VCaP (cell line): Measurements from ENCODE around the gene CAPN15.
"Not testable (repeated sequence)": the region's sequence is repeated elsewhere in the genome, so short reads cannot be mapped to it uniquely, and the experiment has no call there.

Experiments
- H3K27ac ChIP-seq: fragments of 450-650 bp; 2 replicates; pipeline ENCODE4 v1.5.1; 2017
- TF ChIP-seq, protein P1 (sequence below): fragments of 450-650 bp; conservative IDR thresholded peaks from 2 replicates; pipeline ENCODE4 v1.5.1; 2017; ENCODE audit warnings: mild to moderate bottlenecking, moderate library complexity

CAPN15 gene

DNA sequence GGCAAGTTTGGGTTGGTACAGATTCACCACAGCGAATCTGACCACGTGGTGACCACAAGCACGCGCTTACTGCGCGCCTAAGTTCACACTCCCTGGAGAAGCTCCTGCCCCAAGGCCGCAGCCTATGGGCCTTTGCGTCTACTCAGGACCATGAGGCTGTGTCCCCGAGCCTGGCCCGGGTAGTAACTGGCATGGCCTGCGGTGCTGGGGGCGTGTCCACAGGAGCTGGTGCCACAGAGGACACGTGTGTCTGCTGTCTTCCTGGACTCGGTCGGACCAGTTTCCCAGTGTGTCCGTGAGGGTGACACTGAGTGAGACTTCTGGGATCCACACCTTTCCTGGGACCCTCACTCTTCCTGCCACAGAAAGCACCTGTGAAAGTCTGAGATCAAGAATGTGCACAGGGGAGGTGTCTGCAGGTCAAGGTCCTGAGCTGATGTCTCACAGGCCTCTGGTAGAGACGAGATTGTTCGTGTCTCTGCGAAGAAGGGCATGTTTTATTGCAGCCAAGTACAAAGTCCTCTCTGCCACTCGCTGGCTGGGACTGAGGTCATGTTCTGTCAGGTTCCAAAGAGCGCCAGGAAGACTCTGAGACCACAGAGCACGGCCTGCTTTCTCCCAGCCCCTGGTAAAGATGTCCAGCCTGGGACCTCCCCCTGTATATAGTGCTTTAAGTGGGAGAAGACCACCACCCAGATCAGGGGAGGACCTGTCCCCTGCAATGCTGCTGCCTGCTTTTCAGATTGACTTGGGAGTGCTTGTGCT lies 25.2 kb upstream of the CAPN15 start:
- TF ChIP-seq, protein P1, sequence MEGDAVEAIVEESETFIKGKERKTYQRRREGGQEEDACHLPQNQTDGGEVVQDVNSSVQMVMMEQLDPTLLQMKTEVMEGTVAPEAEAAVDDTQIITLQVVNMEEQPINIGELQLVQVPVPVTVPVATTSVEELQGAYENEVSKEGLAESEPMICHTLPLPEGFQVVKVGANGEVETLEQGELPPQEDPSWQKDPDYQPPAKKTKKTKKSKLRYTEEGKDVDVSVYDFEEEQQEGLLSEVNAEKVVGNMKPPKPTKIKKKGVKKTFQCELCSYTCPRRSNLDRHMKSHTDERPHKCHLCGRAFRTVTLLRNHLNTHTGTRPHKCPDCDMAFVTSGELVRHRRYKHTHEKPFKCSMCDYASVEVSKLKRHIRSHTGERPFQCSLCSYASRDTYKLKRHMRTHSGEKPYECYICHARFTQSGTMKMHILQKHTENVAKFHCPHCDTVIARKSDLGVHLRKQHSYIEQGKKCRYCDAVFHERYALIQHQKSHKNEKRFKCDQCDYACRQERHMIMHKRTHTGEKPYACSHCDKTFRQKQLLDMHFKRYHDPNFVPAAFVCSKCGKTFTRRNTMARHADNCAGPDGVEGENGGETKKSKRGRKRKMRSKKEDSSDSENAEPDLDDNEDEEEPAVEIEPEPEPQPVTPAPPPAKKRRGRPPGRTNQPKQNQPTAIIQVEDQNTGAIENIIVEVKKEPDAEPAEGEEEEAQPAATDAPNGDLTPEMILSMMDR: no peak
- no peak overlapping the region for H3K27ac ChIP-seq

DNA sequence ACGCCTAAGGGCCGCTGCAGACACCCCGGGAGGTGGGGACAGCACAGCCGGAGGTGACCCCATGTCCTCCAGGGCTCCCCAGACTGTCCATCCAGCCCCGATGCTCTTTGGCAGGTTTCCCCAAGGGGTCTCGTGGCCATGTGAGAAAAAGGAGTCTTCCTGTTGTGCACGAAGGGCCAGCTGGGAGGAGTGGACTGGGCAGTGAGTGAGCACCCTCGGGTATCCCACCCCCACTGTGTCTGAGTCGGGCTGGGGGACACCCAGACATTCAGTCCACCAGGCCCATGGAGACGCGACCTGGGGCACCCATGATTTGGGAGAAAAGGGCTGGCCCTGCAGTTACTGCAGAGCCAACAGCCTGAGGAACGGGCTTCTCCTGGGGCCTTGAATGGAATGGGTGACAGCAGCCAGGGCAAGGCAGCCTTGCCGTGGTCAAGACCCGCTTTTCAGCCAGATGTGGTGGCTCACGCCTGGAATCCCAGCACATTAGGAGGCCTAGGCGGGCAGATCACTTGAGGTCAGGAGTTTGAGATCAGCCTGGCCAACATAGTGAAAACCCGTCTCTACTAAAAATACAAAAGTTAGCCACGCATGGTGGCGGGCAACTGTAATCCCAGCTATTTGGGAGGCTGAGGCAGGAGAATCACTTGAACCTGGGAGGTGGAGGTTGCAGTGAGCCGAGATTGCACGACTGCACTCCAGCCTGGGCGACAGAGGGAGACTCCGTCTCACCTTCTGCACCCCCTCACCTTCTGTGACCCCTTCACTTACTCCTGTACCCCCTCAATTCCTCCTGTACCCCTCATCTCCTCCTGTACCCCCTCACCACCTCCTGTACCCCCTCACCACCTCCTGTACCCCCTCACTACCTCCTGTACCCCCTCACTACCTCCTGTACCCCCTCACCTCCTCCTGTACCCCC lies 24.1 kb upstream of the CAPN15 start:
- TF ChIP-seq, protein P1: no peak
- H3K27ac ChIP-seq: no peak overlapping the region

DNA sequence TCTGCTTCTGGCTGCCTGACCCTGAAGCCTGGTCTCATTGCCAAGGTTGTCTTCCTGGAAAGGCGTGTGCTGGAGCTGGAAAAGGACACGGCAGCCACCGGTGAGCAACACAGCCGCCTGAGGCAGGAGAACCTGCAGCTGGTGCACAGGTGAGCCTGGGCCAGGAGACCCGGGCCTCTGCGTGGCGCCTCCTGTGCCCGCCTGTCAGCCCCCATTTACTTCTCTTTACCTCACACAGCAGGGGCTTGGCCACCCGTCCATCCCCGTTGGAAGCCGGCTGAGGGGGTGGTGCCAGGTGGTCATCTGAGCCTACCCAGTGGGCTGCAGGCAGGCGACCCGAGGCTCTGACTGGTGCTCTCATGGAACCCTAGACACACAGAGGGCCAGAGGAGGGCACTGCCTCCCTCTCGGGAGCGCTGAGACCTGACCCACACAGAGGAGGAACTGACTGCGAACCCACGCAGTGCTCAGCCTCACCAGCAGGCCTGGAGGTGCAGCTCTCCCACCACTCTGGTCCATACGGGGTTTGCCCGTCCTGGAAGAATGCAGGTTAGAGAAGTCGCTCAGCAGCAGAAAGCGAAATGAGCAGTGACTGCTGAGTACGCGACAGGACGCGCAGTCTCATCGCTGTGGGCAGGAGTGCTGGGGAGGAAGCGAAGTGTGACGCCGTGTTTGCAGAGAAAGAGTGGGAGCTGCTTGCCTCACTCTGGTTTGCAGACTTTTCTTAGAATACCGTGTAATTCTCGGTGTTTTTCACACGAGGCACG lies 21.9 kb upstream of the CAPN15 start:
- TF ChIP-seq, protein P1: no peak
- no peak overlapping the region for H3K27ac ChIP-seq

DNA sequence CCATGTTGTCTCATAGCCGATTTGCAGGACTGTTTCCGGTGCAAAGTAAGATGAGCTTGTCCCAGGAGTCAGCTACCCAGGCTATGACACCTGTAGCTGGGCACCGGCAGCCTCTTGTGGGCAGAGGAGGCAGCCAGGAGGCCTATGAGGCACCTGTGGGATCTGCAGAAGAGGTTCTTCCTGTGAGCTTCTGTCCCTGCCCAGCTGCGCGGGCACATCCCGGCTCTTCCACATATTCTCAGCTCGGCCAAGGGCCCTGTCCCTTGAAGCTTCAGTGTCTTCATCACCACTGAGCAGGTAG lies 21.3 kb upstream of the CAPN15 start:
- TF ChIP-seq, protein P1: no peak
- H3K27ac ChIP-seq: no peak overlapping the region

DNA sequence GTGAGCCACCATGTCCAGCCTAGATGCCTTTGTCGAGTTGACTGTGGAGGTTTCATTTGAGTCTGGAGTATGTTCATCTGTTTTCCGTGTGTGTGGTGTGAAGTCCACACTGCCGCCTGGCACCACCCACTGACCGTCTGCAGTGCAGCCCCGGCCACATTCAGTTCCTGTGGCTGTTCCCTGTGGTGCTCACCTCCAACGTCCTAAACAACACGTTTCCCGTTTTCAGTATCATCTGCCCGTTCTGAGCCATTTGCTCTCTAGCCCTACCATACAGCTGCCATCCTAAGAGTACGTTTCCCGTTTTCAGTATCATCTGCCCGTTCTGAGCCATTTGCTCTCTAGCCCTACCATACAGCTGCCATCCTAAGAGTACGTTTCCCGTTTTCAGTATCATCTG lies 20.0 kb upstream of the CAPN15 start:
- H3K27ac ChIP-seq: not testable (repeated sequence)

DNA sequence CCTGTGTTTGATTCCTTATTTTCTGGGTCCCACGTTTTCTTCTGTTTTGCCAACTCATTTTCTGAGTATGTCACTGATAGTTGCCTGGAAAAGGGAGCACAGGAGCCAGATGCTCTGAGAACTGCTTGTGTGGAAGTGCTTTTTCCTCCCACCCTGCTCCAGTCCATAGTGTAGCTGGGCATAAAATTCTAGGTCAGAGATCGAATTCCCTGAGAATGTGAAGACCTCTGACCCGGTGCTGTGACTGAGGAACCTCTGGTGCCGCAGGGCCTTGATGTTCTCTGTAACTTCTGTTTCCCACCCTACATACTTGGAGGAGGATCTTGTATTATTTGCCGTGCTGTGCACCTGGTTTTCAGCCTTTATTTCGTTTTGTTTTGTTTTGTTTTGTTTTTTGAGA lies 19.5 kb upstream of the CAPN15 start:
- peak overlapping the region; percentile 56 for H3K27ac ChIP-seq
- TF ChIP-seq, protein P1: no peak

DNA sequence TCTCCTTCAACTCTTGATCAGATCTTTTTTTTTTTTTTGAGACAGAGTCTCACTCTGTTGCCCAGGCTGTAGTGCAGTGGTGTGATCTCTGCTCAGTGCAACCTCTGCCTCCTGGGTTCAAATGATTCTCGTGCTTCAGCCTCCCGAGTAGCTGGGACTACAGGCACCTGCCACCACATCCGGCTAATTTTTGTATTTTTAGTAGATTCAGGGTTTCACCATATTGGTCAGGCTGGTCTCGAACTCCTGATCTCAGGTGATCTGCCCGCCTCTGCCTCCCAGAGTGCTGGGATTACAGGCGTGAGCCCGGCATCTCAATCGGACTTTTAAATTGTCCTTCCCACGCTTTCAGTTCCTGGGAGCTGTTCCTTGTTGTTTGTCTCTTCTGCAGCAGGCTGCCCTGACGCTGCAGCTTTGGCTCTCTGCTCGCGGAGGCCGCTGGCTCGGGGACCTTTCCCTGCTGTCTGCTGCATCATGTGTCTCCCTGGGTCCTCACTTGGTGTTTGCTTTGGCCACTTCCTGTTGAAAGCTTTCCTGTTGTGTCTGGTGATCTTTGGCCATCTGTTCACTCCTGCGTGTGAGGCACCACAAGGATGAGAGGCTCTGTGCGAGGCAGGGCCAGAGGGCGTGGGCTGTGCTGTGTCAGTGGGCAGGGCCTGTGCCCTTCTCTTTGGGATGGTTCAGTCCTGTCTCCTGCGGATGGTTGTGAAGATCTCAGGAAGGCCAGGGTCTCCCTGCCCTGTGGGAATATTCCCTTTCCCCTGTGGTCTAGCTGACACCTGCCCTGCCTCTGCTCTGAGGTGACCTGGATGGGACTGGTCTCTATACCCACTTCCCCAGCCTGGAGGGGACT lies 18.4 kb upstream of the CAPN15 start:
- TF ChIP-seq, protein P1: no peak
- H3K27ac ChIP-seq: peak overlapping the region; percentile 56
